ENCODE results near the gene HMGXB4.

The HMGXB4 gene

GRCh38 chr22:35326854-35327562 lies 69.7 kb downstream of the HMGXB4 start:
- DNase-seq (ENCODE audit: low spot score): no peak

DNA sequence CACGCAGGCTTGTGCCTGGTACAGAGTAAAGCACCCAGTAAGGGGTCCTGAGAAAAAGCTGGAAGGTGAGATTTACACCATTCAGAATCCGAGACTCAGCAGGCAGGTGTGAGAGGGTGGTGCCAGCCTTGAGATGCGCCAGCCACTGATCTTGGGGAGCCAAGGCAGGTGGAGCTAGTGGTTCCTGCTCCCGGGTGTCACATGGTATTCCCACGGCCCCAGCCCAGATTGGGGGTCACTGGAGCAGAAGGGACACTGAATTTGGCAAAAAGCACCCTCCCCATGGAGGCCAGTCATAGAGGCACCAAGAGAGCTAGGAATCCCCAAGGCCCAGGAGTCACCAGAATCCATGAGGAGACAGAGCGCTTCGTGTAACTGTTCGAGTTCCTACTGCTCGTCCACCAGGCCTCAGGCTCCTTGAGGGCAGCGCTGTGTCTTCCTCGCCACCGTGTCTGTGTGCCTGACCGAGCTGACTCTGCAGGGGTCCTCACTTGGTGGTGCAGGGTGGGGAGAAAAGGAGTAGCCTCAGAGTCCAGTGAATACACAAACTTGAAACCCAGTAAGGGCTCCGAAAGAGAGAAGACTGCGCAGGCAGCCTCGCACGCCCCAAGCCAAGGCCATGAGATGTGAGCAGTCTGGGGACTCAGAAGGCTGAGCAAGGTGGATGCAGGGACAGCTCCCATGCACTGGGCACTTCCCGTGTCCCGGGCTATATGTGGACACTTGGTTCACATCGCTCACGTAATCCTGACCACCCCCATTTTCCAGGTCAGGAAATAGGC lies 70.6 kb downstream of the HMGXB4 start:
- DNase-seq (ENCODE audit: low spot score): no peak

- DNase-seq (ENCODE audit: low spot score): no peak
These were observed 71.2 kb downstream of the HMGXB4 start for GRCh38 chr22:35328472-35328885.

- no peak for DNase-seq (ENCODE audit: low spot score)
These were observed 72.0 kb downstream of the HMGXB4 start for GRCh38 chr22:35329114-35329847.

- DNase-seq (ENCODE audit: low spot score): no peak
These were observed 73.1 kb downstream of the HMGXB4 start for GRCh38 chr22:35330258-35330861.

GRCh38 chr22:35332278-35332677 lies 75.0 kb downstream of the HMGXB4 start:
- DNase-seq (ENCODE audit: low spot score): no peak

DNA sequence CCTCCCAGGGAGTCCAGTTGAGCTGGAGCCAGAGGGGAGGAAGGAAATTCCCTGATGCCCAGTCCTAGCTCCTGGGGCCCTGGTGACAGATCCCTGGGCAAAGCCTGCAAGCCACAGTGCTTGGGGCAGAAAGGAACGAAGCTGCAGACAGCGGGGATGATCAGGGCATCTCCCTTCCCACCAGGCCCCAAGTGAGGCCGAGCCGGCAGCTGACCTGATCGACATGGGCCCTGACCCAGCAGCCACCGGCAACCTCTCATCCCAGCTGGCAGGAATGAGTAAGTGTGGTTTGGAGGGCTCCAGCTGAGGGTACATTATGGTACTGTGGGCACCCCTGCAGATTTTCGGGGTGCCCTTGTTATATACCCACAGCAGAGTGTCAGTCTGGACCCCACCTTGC lies 75.9 kb downstream of the HMGXB4 start:
- DNase-seq (ENCODE audit: low spot score): no peak

- DNase-seq (ENCODE audit: low spot score): no peak
These were observed 76.7 kb downstream of the HMGXB4 start for GRCh38 chr22:35334004-35334403.

DNA sequence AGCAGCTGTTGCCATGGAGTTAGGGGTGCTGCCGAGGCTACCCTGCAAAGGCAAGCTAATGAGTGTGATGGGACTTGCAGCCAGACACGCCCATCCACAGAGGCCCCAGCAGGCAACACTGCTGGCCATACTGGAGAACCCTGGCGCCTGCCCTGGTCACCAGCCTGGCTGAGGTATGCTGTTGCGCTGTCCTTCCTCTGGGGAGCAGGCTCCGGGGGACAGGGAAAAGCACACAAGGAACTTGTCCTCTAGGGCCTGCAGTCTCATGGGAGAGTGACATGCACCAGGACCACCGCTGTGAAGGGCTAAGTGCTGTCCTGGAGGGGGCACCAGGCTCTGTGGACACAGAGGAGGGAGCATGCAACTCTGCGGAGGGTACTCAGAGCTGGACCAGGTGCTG lies 78.2 kb downstream of the HMGXB4 start:
- no peak for DNase-seq (ENCODE audit: low spot score)

- no peak for DNase-seq (ENCODE audit: low spot score)
These were observed 78.9 kb downstream of the HMGXB4 start for GRCh38 chr22:35335936-35336781.

- DNase-seq (ENCODE audit: low spot score): no peak
These were observed 80.6 kb downstream of the HMGXB4 start for GRCh38 chr22:35337932-35338331.

DNA sequence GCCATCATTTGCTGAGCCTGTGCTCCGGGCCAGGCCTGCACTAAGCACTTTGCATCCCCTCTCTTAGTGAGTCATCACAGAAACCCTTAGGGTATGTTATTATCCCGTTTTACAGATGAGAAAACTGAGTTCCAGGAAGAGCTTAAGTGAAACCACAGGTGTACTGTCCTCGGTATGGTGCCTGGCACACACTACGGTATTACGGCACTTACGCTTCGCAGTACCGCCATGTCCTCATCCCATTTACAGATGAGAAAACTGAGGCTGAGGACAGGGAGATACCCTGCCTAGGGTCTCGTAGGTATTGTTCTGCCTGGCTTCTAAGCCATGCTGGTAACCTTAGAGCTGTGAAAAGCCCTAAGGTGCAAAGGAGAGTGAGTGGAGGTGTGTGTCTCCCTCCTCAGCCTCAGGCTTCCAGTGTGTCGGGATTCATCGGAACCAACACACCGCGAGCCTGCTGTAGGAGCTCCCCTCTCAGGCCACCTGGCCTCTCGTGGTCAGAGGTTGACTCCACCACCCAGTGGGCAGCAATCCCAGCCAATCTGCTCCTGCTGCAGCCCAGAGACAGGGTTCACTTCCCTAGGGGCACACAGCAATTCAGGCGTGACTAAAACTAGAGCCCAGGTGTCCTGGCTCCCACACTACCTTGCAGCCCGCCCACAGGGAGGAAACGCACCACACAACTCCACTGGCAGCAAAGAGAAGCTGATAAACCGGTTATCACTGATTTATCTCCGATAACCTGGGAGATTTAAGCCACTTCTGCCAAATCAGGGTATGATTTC lies 84.0 kb downstream of the HMGXB4 start:
- no peak for DNase-seq (ENCODE audit: low spot score)

DNA sequence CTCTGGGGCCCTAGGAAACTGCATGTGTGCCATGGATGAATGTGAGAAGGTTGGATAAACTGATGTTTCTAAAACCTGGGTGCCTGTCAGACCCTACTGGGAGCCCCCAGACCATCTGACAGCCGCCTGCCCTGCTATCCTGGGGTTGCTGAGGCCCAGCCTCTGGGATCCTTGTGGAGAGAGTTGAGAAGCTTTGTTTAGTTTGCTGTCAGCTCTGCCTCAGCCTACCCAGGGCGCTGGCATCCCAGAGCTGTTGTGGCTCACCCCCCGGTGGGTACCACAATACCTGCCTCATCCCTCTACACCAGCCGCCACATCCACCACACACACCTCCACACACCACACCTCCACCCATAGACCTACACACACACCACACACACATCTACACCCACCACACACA lies 85.1 kb downstream of the HMGXB4 start:
- DNase-seq (ENCODE audit: low spot score): no peak

DNA sequence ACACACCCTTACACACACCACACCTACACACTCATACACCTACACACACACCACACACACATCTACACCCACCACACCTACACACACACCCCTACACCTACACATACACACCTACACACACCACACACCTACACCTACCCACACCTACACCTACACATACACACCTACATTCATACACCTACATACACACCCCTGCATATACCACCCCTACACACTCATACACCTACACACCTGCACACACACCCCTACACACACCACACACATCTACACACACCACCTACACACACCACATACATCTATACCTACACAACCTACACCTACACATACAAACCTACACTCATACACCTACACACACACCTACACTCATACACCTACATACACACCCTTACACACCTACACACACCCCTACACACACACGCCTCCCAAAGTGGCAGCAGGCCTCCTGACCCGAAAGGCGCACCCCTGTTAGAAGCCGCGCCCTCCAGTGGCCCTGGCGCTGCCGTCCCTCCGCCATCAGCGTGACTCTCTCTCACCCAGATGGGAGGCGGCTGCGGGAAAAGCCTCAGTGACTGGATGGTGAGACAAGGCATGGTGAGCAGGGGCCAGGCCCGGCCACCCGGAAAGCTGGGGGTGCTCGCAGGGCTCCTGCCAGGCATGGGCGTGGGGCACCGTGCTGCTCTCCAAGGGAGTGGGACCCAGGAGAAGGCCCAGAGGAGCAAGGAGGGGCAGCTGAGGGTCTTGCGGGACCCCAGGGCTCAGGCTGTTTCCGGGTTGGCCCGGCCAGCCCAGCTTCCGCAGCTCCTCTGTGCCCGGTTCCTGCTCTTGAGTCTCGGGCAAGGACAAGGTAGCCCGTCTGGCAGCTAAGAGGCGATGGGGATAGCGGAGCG lies 86.6 kb downstream of the HMGXB4 start:
- no peak for DNase-seq (ENCODE audit: low spot score)

- DNase-seq (ENCODE audit: low spot score): no peak
These were observed 87.8 kb downstream of the HMGXB4 start for GRCh38 chr22:35344956-35345690.

Data from hematopoietic multipotent progenitor cell treated with erythropoietin and hydrocortisone succinate and interleukin-3 and kit ligand, for 17 days (in vitro differentiated cells).